ENCODE data around the gene FAF1.

- no peak for TF ChIP-seq POLR2A (IDR thresholded peaks at IDR 0.05)
- TF ChIP-seq EP300 (IDR thresholded peaks at IDR 0.05; ENCODE audit: low read depth): no peak
These were observed 14.5 kb upstream of the FAF1 start for GRCh38 chr1:50974618-50974935.

Data from transverse colon (tissue), 1 donor.